GM21717 (cell line): ENCODE measurements around the gene GUCY2C.
"Not testable (repeated sequence)": the region's sequence is repeated elsewhere in the genome, so short reads cannot be mapped to it uniquely, and the experiment has no call there.

Source experiments
- ATAC-seq: cut with Tn5 transposase; IDR thresholded peaks from one replicate; pipeline ENCODE4 v1.9.1; 2021; ENCODE audit warnings: mild to moderate bottlenecking, moderate library complexity; ENCODE audit not compliant: unreplicated experiment

Gene GUCY2C

DNA sequence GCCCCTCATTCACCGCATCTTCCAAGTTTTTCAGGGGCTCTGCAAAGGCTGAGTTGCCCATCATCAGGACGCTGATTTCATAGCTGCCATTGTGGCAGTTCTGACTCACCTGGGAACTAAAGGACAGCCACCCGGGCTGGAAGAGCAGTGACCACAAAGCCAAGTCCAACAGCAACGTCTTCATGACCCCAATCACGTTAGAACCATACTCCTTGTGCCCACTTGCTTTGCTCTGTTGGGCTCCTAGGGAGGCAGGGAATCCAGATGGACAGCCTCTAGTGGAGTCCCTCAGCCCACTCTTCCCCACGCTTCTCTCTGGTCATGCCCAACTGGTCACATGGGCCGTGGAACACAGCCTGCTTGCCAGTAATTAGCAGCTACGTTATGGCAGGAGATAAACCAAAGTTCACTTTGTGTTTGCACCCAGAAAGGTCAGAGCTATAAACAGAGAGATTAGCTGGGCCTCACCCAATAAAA lies at the start of gene GUCY2C:
Gene GUCY2C (minus strand): TSS at position 335 of the 477 bp plus-strand sequence. CDS start 151 bp downstream, at position 184.
- no peak for ATAC-seq

DNA sequence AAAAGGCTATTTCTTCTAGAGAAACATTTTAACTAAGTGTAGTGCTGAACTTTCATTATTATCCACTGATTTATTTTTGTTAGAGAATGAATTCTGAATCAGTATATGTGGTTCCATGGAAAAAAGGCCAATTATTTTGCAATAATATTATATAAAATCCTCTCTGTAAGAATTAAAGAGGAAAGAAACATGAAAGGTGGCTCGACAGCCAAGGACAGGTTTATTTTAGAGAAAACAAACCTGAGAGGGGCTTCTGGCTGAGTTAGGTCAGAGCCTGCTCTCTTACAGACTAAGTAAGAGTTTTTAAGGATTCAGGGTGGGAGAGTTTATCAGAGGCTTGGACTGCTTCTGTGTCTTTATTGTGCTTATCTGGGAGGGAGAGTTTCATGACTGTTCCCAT lies 46.7 kb upstream of the GUCY2C start:
- no peak for ATAC-seq

DNA sequence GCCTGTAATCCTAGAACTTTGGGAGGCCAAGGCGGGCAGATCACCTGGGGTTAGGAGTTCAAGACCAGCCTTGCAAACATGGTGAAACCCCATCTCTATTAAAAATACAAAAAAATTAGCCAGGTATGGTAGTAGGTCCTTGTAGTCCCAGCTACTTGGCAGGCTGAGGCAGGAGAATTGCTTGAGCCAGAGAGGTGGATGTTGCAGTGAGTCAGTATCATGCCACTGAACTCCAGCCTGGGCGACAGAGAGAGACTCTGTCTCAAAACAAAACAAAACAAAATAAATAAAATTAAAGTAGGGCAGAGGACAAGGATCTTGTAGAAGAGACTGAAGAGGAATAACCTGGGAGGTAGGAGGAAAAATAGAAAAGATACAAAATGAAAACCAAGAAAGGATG lies 45.5 kb upstream of the GUCY2C start:
- ATAC-seq, result no peak

DNA sequence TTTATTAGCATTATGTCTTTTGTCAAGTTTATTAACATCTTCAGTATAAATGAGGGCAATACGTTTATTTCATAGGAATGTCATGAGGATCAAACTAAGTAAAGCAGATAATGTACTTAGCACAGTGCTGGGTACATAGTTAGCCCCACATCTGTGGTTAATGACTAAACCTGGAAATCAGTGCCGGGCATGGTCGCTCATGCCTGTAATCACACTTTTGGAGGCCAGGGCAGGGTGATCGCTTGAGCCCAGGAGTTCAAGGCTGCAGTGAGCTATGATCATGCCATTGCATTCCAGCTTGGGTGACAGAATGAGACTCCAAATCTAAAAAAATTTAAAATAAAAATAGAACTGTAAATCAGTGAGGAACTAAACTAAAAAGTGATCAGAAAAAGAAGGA lies 44.8 kb upstream of the GUCY2C start:
- no peak for ATAC-seq

DNA sequence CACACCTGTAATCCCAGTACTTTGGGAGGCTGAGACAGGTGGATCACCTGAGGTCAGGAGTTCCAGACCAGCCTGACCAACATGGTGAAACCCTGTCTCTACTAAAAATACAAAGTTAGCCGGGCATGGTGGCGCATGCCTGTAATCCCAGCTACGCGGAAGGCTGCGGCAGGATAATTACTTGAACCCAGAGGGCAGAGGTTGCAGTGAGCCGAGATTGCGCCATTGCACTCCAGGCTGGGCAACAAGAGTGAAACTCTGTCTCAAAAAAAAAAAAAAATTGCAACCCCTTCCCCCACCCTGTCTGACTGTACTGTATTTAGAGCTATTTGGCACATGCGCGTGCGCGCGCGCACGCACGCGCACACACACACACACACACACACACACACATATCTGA lies 40.0 kb upstream of the GUCY2C start:
- ATAC-seq, result not testable (repeated sequence)

DNA sequence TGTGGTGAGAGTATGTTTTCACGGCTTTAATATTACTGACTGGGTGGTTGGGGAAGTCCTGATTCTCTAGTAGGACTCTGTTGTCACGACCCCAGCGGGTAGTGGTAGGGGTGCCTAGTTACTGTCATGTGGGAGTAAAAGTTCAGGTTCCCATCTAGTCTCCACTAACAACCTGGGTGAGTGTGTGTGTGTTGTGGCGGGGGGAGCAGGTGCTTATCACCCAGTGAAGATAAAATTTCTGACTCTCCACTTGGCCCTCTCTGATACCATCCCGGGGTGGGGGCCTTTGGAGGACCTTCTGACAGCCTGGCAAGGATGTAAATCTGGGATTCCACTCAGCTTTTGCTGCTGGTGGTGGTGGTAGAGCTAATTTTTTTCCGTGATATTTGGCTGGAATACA lies 35.4 kb upstream of the GUCY2C start:
- no peak for ATAC-seq

DNA sequence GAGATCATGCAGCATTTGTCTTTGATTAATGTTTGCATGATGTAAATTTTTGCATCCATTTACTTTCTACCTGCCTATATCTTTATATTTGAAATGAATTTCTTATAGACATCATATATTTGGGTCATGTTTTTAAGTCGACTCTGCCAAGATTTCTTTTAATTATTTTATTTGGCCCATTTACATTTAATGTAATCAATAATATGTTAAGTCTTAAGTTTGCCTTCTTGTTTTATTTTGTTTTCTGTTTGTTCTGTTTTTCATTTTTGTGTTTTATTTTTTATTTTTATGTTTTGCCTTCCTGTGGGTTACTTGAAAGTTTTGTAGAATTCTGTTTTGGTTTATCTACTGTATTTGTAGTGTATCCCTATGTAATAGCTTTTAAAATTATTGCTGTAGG lies 33.2 kb upstream of the GUCY2C start:
- ATAC-seq, result no peak

DNA sequence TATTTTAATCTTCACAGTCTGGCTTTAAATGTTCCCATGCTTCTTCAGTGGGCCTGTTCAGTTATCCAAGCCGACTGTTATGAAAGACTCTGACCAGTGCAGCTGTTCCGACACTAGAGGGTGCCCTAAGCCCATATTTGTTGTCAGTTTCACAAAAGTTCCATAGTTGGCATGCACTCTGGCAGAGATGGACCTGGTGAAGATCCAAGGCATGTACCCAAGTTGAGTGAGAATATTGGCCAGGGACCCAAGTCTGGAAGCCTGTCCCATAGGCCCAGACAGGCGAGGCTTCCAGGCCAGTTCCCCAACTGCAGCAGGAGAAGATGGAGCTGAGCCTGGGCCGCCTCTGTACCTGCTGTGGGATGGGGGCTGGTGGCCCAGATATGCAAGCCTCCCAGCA lies 27.4 kb upstream of the GUCY2C start:
- ATAC-seq, result no peak

DNA sequence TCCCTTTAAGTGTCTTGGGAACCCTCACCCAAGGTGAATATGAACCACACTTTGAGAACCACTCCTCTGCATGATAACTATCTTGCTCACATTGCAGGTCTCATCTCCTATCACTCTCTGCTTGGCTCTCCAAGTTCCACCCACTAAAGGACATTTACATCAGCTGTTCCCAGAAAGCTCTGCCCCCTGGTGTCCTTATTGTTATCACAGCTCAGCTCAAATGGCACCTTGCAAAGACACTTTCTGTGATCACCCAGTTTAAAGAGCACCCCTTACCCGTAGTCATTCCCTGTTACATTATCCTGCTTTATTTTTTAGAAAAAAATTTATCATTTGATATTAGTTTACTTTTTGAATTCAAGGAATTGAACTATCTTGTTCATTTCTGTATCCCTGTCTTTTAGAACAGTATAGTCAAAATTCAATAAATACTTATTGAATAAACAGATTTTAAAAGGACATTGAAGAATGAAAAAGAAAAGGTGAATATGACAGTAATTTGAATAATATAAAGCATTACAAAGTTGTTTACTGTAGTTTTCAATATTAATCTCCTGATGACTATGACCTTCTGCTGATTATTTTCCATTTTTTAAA lies 20.5 kb upstream of the GUCY2C start:
- ATAC-seq, result no peak

DNA sequence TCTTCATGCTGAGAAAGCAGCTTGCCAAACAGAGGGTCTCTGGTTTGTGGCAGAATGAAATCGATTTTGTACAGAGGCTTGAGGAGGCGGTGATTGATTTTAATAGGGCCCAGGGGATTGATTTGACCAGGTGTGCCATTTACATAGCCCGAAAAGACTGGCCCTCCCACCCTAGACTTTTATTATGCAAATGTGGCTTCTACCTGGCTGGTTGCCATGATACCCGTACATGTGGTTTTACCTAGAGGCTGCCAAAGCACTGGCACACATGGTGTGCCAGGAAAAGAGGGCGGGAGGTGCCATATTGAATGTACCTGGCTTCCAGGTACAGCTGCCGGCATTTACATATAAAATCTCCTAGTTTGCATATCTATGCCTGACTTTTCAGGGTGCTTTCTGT lies 18.0 kb upstream of the GUCY2C start:
- ATAC-seq, result no peak

DNA sequence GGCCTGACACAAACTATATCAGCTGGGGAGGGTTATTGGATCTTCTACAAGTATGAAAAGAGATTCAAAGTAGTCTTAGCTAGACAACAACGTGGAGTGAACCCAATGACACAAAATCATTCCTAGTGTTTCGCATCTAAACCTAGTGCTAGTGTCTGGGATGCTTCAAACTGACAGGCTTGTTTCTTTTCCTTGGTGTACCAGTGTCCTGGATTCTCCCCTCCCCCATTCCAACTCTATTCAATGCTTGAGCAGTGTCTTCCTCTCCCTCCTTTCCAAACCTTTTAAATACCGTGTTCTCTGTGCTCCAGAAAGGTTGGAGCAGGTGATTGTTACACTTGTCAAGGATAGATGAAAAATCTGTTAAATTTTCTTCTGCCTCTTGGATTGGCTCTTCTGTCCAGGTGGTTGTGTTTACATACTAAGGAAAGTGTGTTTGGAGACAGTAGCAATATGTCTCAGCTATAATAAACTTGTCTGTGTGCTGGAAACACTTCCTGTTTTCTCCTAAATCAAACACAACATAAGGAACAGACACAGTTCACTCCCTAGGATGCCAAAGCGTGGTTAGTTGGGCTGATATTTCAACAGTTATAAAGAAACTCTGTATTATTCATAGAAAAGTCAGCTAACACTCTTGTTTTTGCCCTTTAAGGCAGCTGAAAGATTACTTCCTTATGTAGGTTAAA lies 14.4 kb upstream of the GUCY2C start:
- ATAC-seq, result no peak

DNA sequence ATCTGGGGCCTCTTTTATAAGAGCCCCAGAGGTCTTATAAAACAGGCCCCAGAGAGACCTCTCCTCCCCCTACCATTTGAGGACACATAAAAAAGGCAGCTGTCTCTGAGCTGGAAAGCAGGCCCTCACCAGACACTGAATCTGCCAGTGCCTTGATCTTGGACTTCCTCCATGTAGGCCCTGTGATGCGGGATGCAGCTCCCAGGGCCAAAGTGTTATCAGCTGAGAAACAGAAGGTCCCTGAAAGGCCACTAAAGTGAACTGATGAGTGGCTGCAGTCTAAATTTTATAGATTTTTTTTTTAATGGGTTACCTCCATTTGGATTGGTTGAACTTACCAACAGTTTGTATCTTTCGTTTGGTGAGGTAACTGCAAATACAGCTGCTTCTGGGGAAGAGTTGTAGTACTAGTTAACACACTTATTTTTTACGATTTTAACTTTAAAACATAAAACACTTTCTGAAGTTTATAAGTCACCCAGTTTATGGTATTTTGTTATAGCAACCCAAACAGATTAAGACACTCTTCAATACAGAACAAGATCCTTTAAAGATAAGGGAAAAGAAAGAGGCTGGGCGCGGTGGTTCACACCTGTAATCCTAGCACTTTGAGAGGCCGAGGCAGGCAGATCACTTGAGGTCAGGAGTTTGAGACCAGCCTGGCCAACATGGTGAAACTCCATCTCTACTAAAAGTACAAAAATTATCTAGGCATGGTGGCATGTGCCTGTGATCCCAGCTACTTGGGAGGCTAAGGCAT lies 5.6 kb upstream of the GUCY2C start:
- no peak for ATAC-seq

DNA sequence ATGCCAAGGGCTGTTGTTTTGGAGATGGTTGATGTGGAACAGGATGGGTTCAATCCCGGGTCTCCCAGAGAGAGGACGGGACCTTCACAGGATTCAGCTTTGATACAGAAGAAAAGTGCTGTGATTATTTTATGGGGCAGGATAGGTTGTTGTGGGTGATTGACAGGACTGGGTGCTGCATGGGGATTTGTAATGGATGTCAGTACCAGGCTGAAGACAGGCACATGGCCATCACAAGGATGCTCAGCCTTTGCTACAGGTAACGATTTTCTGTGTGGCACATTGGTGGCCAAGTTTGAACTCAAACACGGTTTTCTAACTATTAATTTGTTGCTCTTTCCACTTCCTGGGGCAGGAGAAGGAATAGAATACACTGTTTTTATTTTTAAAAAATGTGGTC lies 4.5 kb upstream of the GUCY2C start:
- ATAC-seq, result no peak

DNA sequence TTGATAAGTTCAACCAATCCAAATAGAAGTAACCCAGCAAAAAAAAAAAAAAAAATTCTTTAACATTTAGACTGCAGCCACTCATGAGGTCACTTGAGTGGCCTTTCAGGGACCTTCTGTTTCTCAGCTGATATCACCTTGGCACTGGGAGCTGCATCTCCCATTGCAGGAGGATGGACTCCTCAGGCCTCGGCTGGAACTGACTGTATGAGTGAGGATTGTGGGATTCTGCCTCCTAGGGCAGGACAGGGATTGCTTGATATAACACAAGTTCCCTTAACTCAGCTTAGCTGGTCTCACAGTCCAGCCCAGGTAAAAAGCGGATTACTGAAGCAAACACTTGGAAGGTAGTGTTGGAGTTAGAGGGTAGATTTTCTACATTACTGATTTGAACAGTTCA lies 3.5 kb upstream of the GUCY2C start:
- no peak for ATAC-seq

DNA sequence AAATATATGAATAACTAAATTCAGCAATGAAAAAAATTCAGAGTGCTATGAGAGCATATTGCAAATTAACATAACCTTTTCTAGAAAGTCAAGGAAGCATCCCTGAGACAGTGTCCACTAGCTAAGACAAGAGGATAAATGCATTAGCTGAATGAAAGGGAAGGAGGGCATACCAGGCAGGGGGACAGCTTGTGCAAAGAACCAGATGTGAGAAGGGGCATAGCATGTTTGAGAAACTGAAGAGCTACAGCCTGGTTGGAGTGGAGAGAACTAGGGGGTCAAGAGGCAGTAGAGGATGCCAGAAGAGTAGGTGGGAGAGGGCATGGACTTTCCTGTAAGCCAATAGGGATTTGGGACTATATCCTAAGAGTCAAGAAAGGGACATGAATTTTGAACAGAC lies 2.2 kb upstream of the GUCY2C start:
- no peak for ATAC-seq

DNA sequence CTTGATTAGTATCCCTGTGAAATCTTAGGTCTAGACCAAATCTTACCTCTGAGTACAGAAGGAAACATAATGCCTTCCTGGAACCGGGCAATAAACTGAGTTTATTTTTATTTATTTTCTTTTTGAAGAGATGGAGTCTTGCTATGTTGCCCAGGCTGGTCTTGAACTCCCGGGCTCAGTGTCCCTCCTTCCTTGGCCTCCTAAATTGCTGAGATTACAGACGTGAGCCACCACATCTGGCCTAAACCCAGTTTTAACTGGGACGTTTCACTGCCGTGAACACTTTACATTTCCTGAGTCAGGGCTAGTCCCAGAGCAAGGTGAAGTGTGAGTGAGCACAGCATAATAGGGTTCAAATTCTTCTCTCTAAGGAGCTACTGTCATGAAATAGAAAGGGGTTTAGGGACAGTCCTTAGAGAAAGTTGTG lies 671 bp downstream of the GUCY2C start:
- no peak for ATAC-seq

DNA sequence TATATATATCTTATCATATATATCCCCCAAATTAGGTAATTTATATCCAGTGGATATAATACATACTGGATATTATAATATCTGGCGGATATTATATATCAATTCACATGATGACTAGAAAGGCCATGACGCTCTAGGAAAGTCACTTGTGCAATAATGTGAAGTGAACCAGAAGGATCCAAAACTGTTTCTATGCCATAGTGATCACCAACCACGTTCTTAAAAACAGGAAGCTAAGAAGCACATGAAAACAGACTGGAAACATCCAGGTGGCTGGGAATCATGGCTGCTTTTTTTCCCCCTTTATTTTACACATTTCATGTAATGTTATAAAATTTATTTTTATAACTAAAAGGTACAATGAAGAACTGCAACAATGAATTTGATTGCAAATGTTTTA lies 1.4 kb downstream of the GUCY2C start:
- ATAC-seq, result no peak

DNA sequence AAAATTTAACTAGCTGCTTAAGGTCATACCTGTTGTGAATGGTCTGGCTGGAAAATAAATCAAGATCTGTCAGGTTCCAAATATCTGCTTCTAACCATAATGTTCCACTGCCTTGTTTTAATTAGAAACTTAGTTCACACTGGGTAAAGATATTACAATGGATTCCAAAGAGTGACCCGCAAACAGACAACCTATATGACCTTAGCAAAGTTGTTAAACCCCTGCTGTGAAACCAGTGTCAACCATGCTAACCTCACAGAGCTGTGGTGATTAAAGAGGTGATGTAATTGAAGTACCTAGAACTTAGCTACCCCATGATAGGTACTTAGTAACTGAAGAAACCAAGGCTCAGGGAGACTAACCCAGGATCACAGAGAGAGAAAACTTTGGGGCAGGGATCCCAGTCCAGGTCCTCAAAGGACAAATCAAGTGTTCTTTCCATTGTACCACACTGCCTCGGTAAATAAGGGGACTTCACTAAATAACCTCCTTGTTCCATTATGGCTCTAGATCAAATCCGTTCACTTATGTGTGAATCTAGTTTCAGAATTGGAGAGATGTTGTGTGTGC lies 2.2 kb downstream of the GUCY2C start:
- no peak for ATAC-seq

DNA sequence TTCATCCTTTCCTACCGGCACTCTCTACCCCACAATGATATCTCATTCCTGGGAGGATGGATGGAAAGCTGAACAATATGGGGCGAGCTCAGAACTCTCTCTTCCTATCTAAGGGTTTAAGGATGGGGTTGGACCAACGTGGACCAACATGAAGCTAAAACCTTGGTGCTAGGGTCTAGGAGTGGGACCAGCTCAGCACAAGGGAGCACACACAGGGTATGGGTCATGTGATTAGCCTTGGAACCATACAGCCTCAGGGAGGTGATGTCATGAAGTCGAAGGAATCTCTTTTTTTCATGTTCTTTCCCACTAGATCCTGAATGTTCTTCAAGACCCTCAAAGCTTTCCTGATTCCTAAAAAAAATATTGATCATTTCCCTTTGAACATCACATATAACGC lies 3.3 kb downstream of the GUCY2C start:
- ATAC-seq, result no peak

DNA sequence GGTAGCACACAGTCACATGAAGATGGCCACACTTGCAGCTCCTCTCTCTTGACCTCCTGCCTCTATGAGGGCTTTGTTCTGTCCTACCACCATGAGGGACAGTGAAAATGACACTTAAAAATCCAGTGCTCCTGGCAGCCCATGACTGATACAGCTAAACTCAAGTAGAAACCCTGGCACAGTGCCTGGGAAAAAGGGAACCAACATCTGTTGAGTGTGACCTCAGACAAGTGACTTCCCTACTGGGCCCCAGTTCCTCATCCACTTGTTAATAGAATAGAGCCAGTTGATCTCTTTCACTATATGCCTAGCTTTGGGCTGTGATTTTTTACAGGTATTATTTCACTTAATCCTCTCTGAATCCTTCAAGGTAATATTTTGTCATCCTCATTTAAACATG lies 4.8 kb downstream of the GUCY2C start:
- no peak for ATAC-seq

DNA sequence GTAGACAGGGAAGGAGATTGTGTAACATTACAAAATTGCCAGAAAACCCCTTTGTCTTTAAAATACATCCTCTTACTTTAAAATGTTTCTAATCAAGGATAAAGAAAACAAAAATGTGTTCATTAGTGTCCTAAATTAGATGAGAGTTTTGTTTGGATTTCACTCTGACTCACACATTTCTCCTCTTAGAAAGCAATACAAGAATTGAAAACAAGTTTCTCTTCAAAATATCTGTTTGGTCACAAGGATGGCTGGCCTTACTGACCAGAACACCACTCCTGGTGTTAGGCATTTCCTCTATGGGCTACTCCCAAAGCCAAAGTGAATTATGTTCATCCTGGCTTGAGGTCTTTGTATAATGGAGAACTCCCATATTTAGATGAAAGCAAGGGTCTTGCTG lies 6.4 kb downstream of the GUCY2C start:
- ATAC-seq, result no peak

DNA sequence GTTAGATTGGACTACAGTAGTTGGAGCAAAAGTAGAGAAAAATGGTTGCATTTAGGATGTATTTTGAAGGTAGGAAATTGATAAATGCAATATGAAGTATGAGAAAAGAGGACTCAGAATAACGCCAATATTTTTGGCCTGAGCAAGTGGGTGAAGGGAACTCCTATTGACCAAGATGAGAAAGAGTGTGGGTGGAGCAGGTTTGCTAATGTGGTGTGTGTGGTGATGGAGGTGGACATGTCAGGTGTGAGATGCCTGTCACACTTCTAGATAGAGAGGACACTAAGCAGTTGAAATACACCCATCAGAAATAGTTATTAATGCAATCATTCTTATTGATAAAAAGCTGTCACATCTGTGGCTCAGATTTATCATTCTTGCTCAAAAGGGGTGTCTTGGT lies 7.3 kb downstream of the GUCY2C start:
- no peak for ATAC-seq
